Activated naive CD4-positive, alpha-beta T cell treated with anti-CD3 and anti-CD28 coated beads for 36 hours (primary cell): ENCODE measurements around the gene HOXC11. TPM values are rescaled to one million over a fixed set of nuclear protein-coding genes. Genes with fewer than 3 reads are reported as not detected.

Experiments used
- CTCF ChIA-PET: fragments of 350-600 bp; sonication (Branson Sonifier 250); formaldehyde crosslinking; loops from one replicate; lab custom pipeline; 2021; ENCODE audit warnings: antibody characterized with exemption; lab: Charles Lee
- DNase-seq: peaks from one replicate; pipeline ENCODE4 v3.0.0-alpha.2; 2020
- H3K27ac Mint-ChIP-seq: one replicate; pipeline ENCODE4 v1.8.0; 2021; ENCODE audit warnings: mild to moderate bottlenecking, mixed read lengths
- H3K27me3 Mint-ChIP-seq: one replicate; pipeline ENCODE4 v1.8.0; 2021; ENCODE audit warnings: low read depth, mixed read lengths
- H3K36me3 Mint-ChIP-seq: one replicate; pipeline ENCODE4 v1.8.0; 2021; ENCODE audit warnings: low read depth, mixed read lengths
- H3K4me1 Mint-ChIP-seq: one replicate; pipeline ENCODE4 v1.8.0; 2021; ENCODE audit warnings: low read depth, mixed read lengths
- H3K4me3 Mint-ChIP-seq: one replicate; pipeline ENCODE4 v1.8.0; 2021; ENCODE audit warnings: mild to moderate bottlenecking, moderate library complexity, mixed read lengths
- H3K9me3 Mint-ChIP-seq: one replicate; pipeline ENCODE4 v1.8.0; 2021; ENCODE audit warnings: mixed read lengths
- intact Hi-C: fragments of 100-400 bp; cut with micrococcal nuclease; formaldehyde crosslinking; loops from one replicate; pipeline ENCODE4 v1.15.1; 2023
- total RNA-seq, 2 experiments: library from RNA; stranded (reverse); gene quantifications; one replicate each; pipeline ENCODE4 v1.2.3, GENCODE V29; 2021

Gene HOXC11
- total RNA-seq, 2 experiments from 2014 or later: not detected

GRCh38 chr12:53964315-53964713, 8.6 kb upstream of the HOXC11 start:
- H3K4me1 Mint-ChIP-seq: peaks cover 33% of the 10 kb centered on the region
- no peak overlapping the region for H3K27ac Mint-ChIP-seq
- H3K27me3 Mint-ChIP-seq: peaks cover 85% of the 10 kb centered on the region
- no peak for DNase-seq
- CTCF ChIA-PET: no interaction called here
- no peak overlapping the region for H3K4me3 Mint-ChIP-seq
- no peaks in the 10 kb centered on the region for H3K9me3 Mint-ChIP-seq
- intact Hi-C loops: no loop called here
- H3K36me3 Mint-ChIP-seq: no peaks in the 10 kb centered on the region

GRCh38 chr12:53965281-53966084, 7.4 kb upstream of the HOXC11 start:
- H3K9me3 Mint-ChIP-seq: no peaks in the 10 kb centered on the region
- DNase-seq: no peak
- no peaks in the 10 kb centered on the region for H3K36me3 Mint-ChIP-seq
- CTCF ChIA-PET: interaction anchor here (0.8 kb wide), 1 partner anchor 133 kb away, joined by 3 read pairs; no protein-coding TSS in a partner anchor
- no peak overlapping the region for H3K4me3 Mint-ChIP-seq
- peaks cover 31% of the 10 kb centered on the region for H3K4me1 Mint-ChIP-seq
- H3K27me3 Mint-ChIP-seq: peaks cover 85% of the 10 kb centered on the region
- intact Hi-C loops: loop anchor here (5.0 kb wide), 1 partner anchor 33 kb away; no protein-coding TSS in a partner anchor
- H3K27ac Mint-ChIP-seq: no peak overlapping the region

- intact Hi-C loops: loop anchor here (5.0 kb wide), 1 partner anchor 34 kb away; no protein-coding TSS in a partner anchor
- H3K27me3 Mint-ChIP-seq: peaks cover 89% of the 10 kb centered on the region
Observed at GRCh38 chr12:53966085-53966384, 6.9 kb upstream of the HOXC11 start.

GRCh38 chr12:53966385-53967133, 6.4 kb upstream of the HOXC11 start:
- Mint-ChIP-seq H3K9me3 (no peaks in the 10 kb centered on the region), H3K36me3 (no peaks in the 10 kb centered on the region), H3K27me3 (peaks cover 94% of the 10 kb centered on the region), H3K4me3 (peak overlapping the region; percentile 22), H3K27ac (no peak overlapping the region), H3K4me1 (peaks cover 30% of the 10 kb centered on the region)
- intact Hi-C loops: loop anchor here (5.0 kb wide), 1 partner anchor 34 kb away; no protein-coding TSS in a partner anchor
- CTCF ChIA-PET: interaction anchor here (1.0 kb wide), 1 partner anchor 64 kb away, joined by 3 read pairs; no protein-coding TSS in a partner anchor
- no peak for DNase-seq

More at GRCh38 chr12:53966085-53966384, 6.9 kb upstream of the HOXC11 start:
- Mint-ChIP-seq H3K4me1 (peaks cover 30% of the 10 kb centered on the region), H3K27ac (no peak overlapping the region), H3K4me3 (peak overlapping the region; percentile 22), H3K36me3 (no peaks in the 10 kb centered on the region), H3K9me3 (no peaks in the 10 kb centered on the region)
- no peak for DNase-seq
- CTCF ChIA-PET: interaction anchor here (1.0 kb wide), 1 partner anchor 64 kb away, joined by 3 read pairs; no protein-coding TSS in a partner anchor

GRCh38 chr12:53967421-53967925, 5.5 kb upstream of the HOXC11 start:
- H3K4me1 Mint-ChIP-seq: peaks cover 30% of the 10 kb centered on the region
- peaks cover 98% of the 10 kb centered on the region for H3K27me3 Mint-ChIP-seq
- DNase-seq: no peak
- intact Hi-C loops: loop anchor here (5.0 kb wide), 1 partner anchor 35 kb away; no protein-coding TSS in a partner anchor
- CTCF ChIA-PET: no interaction called here
- H3K27ac Mint-ChIP-seq: no peak overlapping the region
- H3K4me3 Mint-ChIP-seq: no peak overlapping the region
- no peaks in the 10 kb centered on the region for H3K36me3 Mint-ChIP-seq
- H3K9me3 Mint-ChIP-seq: no peaks in the 10 kb centered on the region

GRCh38 chr12:53968214-53969127, 4.5 kb upstream of the HOXC11 start:
- intact Hi-C loops: loop anchor here (5.0 kb wide), 1 partner anchor 36 kb away; no protein-coding TSS in a partner anchor
- H3K27ac Mint-ChIP-seq: no peak overlapping the region
- H3K4me1 Mint-ChIP-seq: peaks cover 35% of the 10 kb centered on the region
- CTCF ChIA-PET: interaction anchor here (0.9 kb wide), 1 partner anchor 40 kb away, joined by 4 read pairs; the partner anchor contains the start of gene HOXC8
- H3K27me3 Mint-ChIP-seq: peaks cover 98% of the 10 kb centered on the region
- H3K9me3 Mint-ChIP-seq: peaks cover 2% of the 10 kb centered on the region
- H3K4me3 Mint-ChIP-seq: no peak overlapping the region
- no peak for DNase-seq
- peaks cover 5% of the 10 kb centered on the region for H3K36me3 Mint-ChIP-seq

- Mint-ChIP-seq H3K27ac (no peak overlapping the region), H3K36me3 (peaks cover 5% of the 10 kb centered on the region), H3K9me3 (peaks cover 2% of the 10 kb centered on the region), H3K4me1 (peaks cover 32% of the 10 kb centered on the region), H3K4me3 (no peak overlapping the region), H3K27me3 (peaks cover 90% of the 10 kb centered on the region)
- no peak for DNase-seq
- intact Hi-C loops: loop anchor here (5.0 kb wide), 2 partner anchors 37 to 83 kb away; partner anchors contain the start of gene HOXC4
- CTCF ChIA-PET: interaction anchor here (1.0 kb wide), 1 partner anchor 15 kb away, joined by 3 read pairs; the partner anchor contains the start of gene HOXC10
Observed at GRCh38 chr12:53969588-53970259, 3.2 kb upstream of the HOXC11 start.

- no peak overlapping the region for H3K27ac Mint-ChIP-seq
- no peak overlapping the region for H3K4me3 Mint-ChIP-seq
- intact Hi-C loops: loop anchor here (5.0 kb wide), 1 partner anchor 82 kb away; the partner anchor contains the start of gene HOXC4
- peaks cover 6% of the 10 kb centered on the region for H3K36me3 Mint-ChIP-seq
- H3K27me3 Mint-ChIP-seq: peaks cover 88% of the 10 kb centered on the region
- H3K4me1 Mint-ChIP-seq: peaks cover 31% of the 10 kb centered on the region
- H3K9me3 Mint-ChIP-seq: peaks cover 2% of the 10 kb centered on the region
- no peak for DNase-seq
- CTCF ChIA-PET: interaction anchor here (1.0 kb wide), 1 partner anchor 14 kb away, joined by 3 read pairs; the partner anchor contains the start of gene HOXC10
Observed at GRCh38 chr12:53970451-53970850, 2.5 kb upstream of the HOXC11 start.

GRCh38 chr12:53971129-53971528, 1.8 kb upstream of the HOXC11 start:
- no peak for DNase-seq
- intact Hi-C loops: loop anchor here (5.0 kb wide), 1 partner anchor 81 kb away; the partner anchor contains the start of gene HOXC4
- H3K4me3 Mint-ChIP-seq: no peak overlapping the region
- H3K36me3 Mint-ChIP-seq: peaks cover 6% of the 10 kb centered on the region
- CTCF ChIA-PET: interaction anchor here (0.6 kb wide), 1 partner anchor 282 kb away, joined by 3 read pairs; no protein-coding TSS in a partner anchor
- peaks cover 87% of the 10 kb centered on the region for H3K27me3 Mint-ChIP-seq
- H3K9me3 Mint-ChIP-seq: peaks cover 2% of the 10 kb centered on the region
- no peak overlapping the region for H3K27ac Mint-ChIP-seq
- peaks cover 30% of the 10 kb centered on the region for H3K4me1 Mint-ChIP-seq

- DNase-seq: no peak
- Mint-ChIP-seq H3K27me3 (peaks cover 85% of the 10 kb centered on the region), H3K36me3 (peaks cover 6% of the 10 kb centered on the region), H3K27ac (no peak overlapping the region), H3K9me3 (peaks cover 2% of the 10 kb centered on the region), H3K4me1 (peaks cover 25% of the 10 kb centered on the region), H3K4me3 (no peak overlapping the region)
- CTCF ChIA-PET: no interaction called here
- intact Hi-C loops: loop anchor here (5.0 kb wide), 1 partner anchor 81 kb away; the partner anchor contains the start of gene HOXC4
Observed at GRCh38 chr12:53971686-53972085, 1.2 kb upstream of the HOXC11 start.
